GM19023 (cell line): ENCODE measurements around the gene TSPAN14.
A peak's percentile ranks its signal among the peaks of the same experiment; 100 is the strongest.
"Not testable (repeated sequence)": the region's sequence is repeated elsewhere in the genome, so short reads cannot be mapped to it uniquely, and the experiment has no call there.

Source experiments
- ATAC-seq: cut with Tn5 transposase; IDR thresholded peaks from one replicate; pipeline ENCODE4 v1.9.1; 2021; ENCODE audit warnings: mild to moderate bottlenecking, moderate library complexity; ENCODE audit not compliant: unreplicated experiment

TSPAN14 gene

GRCh38 chr10:80520661-80521470 is 66.8 kb downstream of the TSPAN14 start:
- no peak for ATAC-seq

DNA sequence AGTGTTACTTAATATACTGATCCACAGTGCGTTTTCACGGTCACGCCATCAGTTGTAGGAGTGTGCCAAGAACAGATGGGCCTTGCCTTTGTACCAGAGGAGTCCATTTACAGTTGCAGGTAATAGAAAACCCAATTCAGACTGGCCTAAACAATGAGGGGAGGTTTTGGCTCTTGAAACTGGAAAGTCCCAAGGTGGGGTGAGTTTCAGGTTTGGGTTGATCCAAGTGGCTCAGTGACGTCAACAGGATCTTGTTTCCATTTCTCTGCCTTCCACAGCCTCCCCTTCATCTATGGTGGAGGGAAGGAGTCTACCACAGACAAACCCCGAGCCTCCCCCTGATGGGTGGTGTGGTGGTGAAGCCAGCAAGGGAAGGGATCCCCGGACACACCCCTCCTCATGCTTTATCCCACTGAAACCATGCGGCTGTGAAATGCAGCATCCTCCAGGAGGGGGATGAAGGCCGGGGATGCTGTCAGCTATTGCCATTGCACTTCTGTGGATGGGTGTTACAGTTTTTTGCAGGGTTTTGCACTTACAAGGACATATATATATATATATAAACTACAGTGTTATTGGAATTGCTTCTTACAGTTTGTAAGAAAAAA is 68.8 kb downstream of the TSPAN14 start:
- ATAC-seq = no peak

GRCh38 chr10:80523773-80524172 is 69.7 kb downstream of the TSPAN14 start:
- ATAC-seq = no peak

GRCh38 chr10:80524190-80524909 is 70.2 kb downstream of the TSPAN14 start:
- no peak for ATAC-seq

DNA sequence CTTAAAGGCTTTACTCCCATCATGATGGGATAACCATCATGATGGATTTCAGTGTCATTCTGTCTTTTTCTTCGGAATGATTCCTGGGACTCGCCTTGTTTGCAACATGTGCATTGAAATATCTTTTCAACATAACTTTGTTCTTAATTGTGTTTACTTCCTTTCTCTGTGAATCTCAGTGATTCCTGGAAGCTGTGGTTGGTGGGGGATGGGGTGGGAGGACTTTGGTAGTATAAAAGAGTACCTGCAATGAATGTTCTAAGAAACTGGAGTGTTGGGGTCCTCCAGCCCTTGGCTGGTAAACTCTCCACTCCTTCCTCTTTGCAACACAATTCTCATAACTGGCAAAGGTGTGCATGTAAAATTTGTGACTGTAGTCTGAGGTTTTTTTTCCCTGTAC is 72.1 kb downstream of the TSPAN14 start:
- no peak for ATAC-seq

- no peak for ATAC-seq
Measured at GRCh38 chr10:80526742-80527141, 72.6 kb downstream of the TSPAN14 start.

- ATAC-seq = no peak
Measured at GRCh38 chr10:80528185-80528700, 74.1 kb downstream of the TSPAN14 start.

DNA sequence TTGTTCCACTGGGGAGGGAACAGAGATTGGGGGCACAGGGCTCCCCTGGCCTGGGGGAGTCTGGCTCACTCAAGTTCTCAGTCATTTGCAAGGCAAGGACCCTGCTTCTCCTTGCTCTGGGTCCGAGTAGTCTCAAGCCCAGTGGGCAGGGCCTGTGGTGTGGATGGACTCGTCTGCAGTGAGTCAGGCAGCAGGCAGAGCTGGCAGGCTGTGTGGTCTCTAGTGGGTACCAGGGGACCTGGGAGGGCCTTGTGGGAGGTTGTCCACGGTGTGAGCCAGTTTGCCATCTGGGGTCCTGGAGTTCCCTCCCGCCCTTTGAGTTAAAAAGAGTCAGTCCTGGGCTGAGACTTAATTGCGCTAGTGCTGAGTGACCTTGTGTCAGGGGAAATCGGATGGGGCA is 74.8 kb downstream of the TSPAN14 start:
- ATAC-seq = no peak

DNA sequence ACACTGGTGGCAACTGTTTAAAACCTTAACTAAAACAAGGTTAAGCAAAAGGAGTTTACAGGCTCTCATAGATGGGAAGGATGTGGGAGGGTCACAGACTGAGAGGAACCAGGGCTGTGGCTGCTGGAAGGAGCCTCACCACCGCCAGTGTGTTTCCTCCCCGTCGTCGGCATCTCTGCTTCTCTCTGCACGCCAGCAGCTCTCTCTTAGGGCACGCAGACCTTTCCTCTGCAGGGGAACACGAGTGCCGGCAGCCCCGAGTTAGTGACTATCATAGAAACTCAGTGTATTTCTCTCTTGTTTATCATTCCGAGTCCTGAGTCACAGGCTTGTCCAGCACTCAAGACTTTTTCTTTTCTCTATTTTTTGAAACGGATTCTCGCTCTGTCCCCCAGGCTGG is 75.5 kb downstream of the TSPAN14 start:
- no peak for ATAC-seq

DNA sequence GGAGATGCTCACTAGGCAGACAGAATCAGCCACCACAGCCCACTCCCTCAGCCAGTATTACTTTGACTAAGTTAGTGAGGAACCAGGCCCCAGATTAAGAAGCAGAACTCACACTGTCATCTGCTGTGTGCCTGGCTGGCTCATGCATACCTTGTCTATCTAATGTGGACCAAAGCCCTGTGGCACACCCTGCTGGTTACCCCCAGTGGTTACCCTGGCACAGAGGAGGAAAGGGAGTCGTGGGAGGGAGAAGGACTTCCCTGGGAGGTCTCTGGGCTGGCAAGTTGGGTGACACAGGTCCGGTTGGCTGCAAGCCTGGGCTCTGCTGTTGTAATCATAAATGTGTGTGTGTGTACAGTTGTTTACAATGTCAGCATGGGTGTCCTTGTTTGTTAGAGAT is 76.1 kb downstream of the TSPAN14 start:
- peak; percentile 46 for ATAC-seq

DNA sequence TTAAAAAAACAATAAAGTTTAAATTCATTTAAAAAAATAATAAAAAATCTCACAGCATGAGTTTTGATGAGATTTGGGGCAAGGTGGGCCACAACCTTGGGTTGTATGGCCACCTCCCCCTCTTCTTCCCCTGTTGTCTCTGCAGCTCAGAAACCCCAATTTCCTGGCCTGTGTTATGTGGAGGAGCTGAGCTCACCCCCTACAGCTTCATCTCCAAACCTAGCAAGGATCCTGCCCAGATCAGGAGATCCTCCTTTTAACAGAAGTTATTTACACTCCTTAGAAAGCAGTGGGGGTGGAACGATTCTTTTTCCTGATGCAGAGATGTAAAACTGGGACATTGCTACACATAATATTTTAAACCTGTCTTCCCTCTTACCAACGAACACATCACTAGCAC is 76.7 kb downstream of the TSPAN14 start:
- ATAC-seq = no peak

- ATAC-seq = no peak
Measured at GRCh38 chr10:80532571-80532970, 78.5 kb downstream of the TSPAN14 start.

- not testable (repeated sequence) for ATAC-seq
Measured at GRCh38 chr10:80534059-80534458, 79.9 kb downstream of the TSPAN14 start.

DNA sequence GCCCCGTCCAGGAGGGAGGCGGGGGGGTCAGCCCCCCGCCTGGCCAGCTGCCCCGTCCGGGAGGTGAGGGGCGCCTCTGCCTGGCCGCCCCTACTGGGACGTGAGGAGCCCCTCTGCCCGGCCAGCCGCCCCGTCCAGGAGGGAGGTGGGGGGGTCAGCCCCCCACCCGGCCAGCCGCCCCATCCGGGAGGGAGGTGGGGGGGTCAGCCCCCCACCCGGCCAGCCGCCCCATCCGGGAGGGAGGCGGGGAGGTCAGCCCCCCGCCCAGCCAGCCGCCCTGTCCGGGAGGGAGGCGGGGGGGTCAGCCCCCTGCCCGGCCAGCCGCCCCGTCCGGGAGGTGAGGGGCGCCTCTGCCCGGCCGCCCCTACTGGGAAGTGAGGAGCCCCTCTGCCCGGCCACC is 80.5 kb downstream of the TSPAN14 start:
- not testable (repeated sequence) for ATAC-seq

GRCh38 chr10:80535671-80536360 is 81.7 kb downstream of the TSPAN14 start:
- peak; percentile 88 for ATAC-seq

- no peak for ATAC-seq
Measured at GRCh38 chr10:80536361-80536835, 82.3 kb downstream of the TSPAN14 start.

GRCh38 chr10:80537086-80537735 is 83.1 kb downstream of the TSPAN14 start:
- no peak for ATAC-seq

- ATAC-seq = no peak
Measured at GRCh38 chr10:80537736-80538480, 83.8 kb downstream of the TSPAN14 start, which contains the start of gene SH2D4B. Gene SH2D4B (plus strand): TSS chr10:80537902. CDS start chr10:80538332, 430 bp downstream.

- ATAC-seq = no peak
Measured at GRCh38 chr10:80538481-80539185, 84.5 kb downstream of the TSPAN14 start.
